Measurements from ENCODE around the gene GATA6.

GRCh38 chr18:22155584-22155983 lies 13.8 kb upstream of the GATA6 start:
- TF ChIP-seq CTCF (IDR thresholded peaks at IDR 0.05 in 2 of 3, conservative IDR thresholded peaks at IDR 0.05 in 1 of 3; ENCODE audit: borderline replicate concordance in 1 of 3, insufficient read depth in 1 of 3, low read depth in 2 of 3, low read length in 2 of 3) (no peak), MAX (IDR thresholded peaks at IDR 0.05) (no peak), EZH2 (IDR thresholded peaks at IDR 0.05) (no peak), TCF7L2 (IDR thresholded peaks at IDR 0.05; ENCODE audit: borderline replicate concordance, extremely low read depth, insufficient read depth, insufficient read length) (no peak), REST (IDR thresholded peaks at IDR 0.05; ENCODE audit: low read depth) (no peak), POLR2A (IDR thresholded peaks at IDR 0.05; ENCODE audit: borderline replicate concordance, extremely low read depth, insufficient read depth, insufficient read length) (no peak), SRF (IDR thresholded peaks at IDR 0.05; ENCODE audit: low read depth) (no peak), SIN3A (IDR thresholded peaks at IDR 0.05; ENCODE audit: low read depth) (no peak), POLR2AphosphoS5 (IDR thresholded peaks at IDR 0.05; ENCODE audit: low read depth, low read length) (no peak), EZH2phosphoT487 (IDR thresholded peaks at IDR 0.05; ENCODE audit: borderline replicate concordance) (no peak), JUND (IDR thresholded peaks at IDR 0.05) (no peak)

All from HCT116 (cell line).